ENCODE data around the gene UHMK1. TPM values are rescaled to one million over a fixed set of nuclear protein-coding genes. Genes with fewer than 3 reads are reported as not detected.
A peak's percentile ranks its signal among the peaks of the same experiment; 100 is the strongest.

Gene UHMK1
- polyA plus RNA-seq, 1 experiment = 48.2 TPM

DNA sequence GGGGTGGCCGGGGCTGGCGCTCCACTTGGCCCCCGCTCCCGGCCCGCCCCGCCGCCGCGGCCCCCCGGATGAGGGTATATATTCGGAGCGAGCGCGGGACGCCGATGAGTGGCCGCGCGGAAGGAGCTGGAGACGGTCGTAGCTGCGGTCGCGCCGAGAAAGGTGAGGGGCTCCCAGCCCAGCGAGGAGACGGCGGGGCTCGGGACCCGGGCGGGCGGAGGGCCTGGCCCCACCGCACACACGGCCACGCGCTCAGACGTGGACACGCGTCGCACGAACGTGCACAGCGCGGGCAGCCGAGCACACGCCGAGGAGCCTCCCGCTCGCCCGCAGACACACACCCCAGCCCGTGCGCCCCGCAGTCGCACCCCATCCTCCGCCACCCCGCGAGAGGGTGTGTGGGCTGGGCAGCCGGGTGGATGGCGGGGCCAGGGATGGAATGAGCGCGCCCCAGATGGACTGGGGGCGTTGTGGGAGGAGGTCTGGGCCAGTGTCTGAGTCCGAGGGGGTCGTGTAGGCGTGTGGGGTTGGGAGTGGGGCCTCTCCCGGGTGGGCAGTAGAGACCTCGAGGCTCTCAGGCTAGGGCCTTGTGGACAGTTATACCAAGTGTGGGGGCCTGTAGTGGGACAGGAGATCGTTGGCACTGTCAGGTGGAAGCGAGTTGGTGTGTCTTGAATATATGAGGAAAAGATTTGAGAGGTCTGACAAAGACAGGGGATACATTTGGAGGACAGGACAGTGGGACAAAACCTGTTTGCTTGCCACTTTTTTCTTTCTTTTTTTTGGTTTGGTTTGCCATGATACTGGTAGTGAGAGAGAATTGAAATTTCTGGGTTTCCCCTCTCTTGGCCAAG is 64.2 kb downstream of the UHMK1 start, which contains the start of gene UAP1:
Gene UAP1, plus strand, starts transcription at position 107 of the 854 bp plus-strand sequence. CDS start 4,347 bp downstream, outside the sequence.
- TF ChIP-seq, protein P1, sequence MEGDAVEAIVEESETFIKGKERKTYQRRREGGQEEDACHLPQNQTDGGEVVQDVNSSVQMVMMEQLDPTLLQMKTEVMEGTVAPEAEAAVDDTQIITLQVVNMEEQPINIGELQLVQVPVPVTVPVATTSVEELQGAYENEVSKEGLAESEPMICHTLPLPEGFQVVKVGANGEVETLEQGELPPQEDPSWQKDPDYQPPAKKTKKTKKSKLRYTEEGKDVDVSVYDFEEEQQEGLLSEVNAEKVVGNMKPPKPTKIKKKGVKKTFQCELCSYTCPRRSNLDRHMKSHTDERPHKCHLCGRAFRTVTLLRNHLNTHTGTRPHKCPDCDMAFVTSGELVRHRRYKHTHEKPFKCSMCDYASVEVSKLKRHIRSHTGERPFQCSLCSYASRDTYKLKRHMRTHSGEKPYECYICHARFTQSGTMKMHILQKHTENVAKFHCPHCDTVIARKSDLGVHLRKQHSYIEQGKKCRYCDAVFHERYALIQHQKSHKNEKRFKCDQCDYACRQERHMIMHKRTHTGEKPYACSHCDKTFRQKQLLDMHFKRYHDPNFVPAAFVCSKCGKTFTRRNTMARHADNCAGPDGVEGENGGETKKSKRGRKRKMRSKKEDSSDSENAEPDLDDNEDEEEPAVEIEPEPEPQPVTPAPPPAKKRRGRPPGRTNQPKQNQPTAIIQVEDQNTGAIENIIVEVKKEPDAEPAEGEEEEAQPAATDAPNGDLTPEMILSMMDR (IDR thresholded peaks at IDR 0.05; ENCODE audit: low read depth, low read length) = no peak
- POLR2A ChIA-PET = interaction anchor here (0.6 to 2.0 kb wide), 14 partner anchors 10 to 290 kb away, joined by 3 to 11 read pairs (median 4); partner anchors contain the start of gene DDR2
- CTCF ChIA-PET = interaction anchor here (0.5 kb wide), 1 partner anchor 10 kb away, joined by 3 read pairs; no protein-coding TSS in a partner anchor

DNA sequence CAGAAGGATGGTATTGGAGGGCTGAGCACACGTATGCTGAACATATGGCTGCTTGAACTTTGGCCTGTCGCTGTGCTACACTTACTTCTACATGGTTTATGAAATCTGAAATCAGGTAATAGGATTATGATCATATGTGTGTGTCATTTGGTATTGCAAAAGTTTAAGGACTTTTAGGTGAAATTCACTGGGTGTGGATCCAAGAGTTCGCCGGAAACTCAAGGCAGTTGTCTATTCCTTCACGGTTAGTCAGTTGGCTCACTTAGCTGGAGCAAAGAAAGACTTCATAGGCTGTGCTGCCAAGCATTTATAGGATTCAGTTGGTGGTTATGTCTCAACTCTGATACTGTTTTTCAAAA is 64.8 kb downstream of the UHMK1 start:
- TF ChIP-seq, protein P1 (IDR thresholded peaks at IDR 0.05; ENCODE audit: low read depth, low read length) = no peak
- H3K4me3 ChIP-seq (ENCODE audit: low read depth, low read length) = peak overlapping the region; percentile 83
- CTCF ChIA-PET = no interaction called here
- peak overlapping the region; percentile 80 for H3K27ac ChIP-seq (ENCODE audit: low read depth, low read length)
- H3K9me3 ChIP-seq (ENCODE audit: control insufficient read depth, insufficient read depth, low read length) = no peaks in the 10 kb centered on the region
- H3K27me3 ChIP-seq (ENCODE audit: control insufficient read depth, insufficient read depth, low read length) = no peaks in the 10 kb centered on the region
- POLR2A ChIA-PET = interaction anchor here (0.7 to 2.0 kb wide), 2 partner anchors 10 to 21 kb away, joined by 3 to 11 read pairs; no protein-coding TSS in a partner anchor
- no peak for DNase-seq (ENCODE audit: low read depth, low spot score)

More for the DNA sequence above, 64.2 kb downstream of the UHMK1 start, which contains the start of gene UAP1:
- DNase-seq (ENCODE audit: low read depth, low spot score) = no peak
- Histone ChIP-seq H3K9me3 (ENCODE audit: control insufficient read depth, insufficient read depth, low read length) (no peaks in the 10 kb centered on the region), H3K4me3 (ENCODE audit: low read depth, low read length) (peak within 1 kb of the TSS; percentile 83), H3K27ac (ENCODE audit: low read depth, low read length) (peak within 1 kb of the TSS; percentile 95), H3K27me3 (ENCODE audit: control insufficient read depth, insufficient read depth, low read length) (no peaks in the 10 kb centered on the region)

DNA sequence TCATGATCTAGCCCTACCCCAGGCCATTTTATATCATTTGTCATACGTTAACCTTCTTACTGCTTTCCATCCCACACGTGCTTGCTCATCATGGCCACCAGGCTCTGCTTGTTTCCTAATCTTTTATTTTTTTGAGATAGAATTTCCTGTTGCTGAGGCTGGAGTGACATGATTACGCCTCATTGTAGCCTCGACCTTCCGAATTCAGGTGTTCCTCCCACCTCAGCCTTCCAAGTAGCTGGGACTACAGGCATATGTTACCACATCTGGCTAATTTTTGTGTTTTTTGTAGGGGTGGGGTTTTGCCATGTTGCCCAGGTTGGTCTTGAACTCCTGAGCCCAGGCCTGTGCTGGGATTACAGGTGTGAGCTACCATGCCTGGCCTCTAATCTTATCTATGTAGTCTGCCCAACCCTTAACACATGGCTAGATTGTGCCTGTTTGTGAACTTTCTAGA is 67.2 kb downstream of the UHMK1 start:
- ChIA-PET POLR2A (no interaction called here), CTCF (interaction anchor here (1.7 to 2.9 kb wide), 2 partner anchors 49 to 235 kb away, joined by 5 to 9 read pairs; no protein-coding TSS in a partner anchor)
- Histone ChIP-seq H3K27ac (ENCODE audit: low read depth, low read length) (no peak overlapping the region), H3K4me3 (ENCODE audit: low read depth, low read length) (no peak overlapping the region), H3K9me3 (ENCODE audit: control insufficient read depth, insufficient read depth, low read length) (no peaks in the 10 kb centered on the region), H3K27me3 (ENCODE audit: control insufficient read depth, insufficient read depth, low read length) (no peaks in the 10 kb centered on the region)
- DNase-seq (ENCODE audit: low read depth, low spot score) = no peak
- TF ChIP-seq, protein P1 (IDR thresholded peaks at IDR 0.05; ENCODE audit: low read depth, low read length) = no peak

DNA sequence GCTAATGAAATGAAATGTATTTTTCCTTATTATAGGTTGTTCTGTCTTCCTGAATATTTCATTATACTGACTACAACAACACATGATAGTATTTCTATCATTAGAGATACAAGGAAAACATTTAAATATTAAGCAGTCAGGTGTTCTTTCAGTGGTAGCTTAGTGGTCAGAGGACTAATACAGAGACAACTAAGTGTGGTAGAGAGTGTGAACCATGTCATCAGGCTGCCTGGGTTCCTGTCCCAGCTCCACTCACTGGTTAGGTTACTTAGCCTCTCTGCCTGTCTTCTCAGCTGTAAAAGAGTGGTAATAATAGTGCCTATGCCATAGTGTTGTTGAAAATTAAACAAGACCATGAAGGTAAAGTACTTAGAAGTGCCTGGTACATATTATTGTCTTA is 67.8 kb downstream of the UHMK1 start:
- Histone ChIP-seq H3K9me3 (ENCODE audit: control insufficient read depth, insufficient read depth, low read length) (no peaks in the 10 kb centered on the region), H3K27ac (ENCODE audit: low read depth, low read length) (no peak overlapping the region), H3K4me3 (ENCODE audit: low read depth, low read length) (no peak overlapping the region), H3K27me3 (ENCODE audit: control insufficient read depth, insufficient read depth, low read length) (no peaks in the 10 kb centered on the region)
- DNase-seq (ENCODE audit: low read depth, low spot score) = no peak
- TF ChIP-seq, protein P1 (IDR thresholded peaks at IDR 0.05; ENCODE audit: low read depth, low read length) = no peak
- CTCF ChIA-PET = interaction anchor here (0.5 to 2.9 kb wide), 4 partner anchors 25 to 283 kb away, joined by 3 to 9 read pairs (median 3); no protein-coding TSS in a partner anchor
- POLR2A ChIA-PET = interaction anchor here (1.0 kb wide), 1 partner anchor 25 kb away, joined by 5 read pairs; no protein-coding TSS in a partner anchor

DNA sequence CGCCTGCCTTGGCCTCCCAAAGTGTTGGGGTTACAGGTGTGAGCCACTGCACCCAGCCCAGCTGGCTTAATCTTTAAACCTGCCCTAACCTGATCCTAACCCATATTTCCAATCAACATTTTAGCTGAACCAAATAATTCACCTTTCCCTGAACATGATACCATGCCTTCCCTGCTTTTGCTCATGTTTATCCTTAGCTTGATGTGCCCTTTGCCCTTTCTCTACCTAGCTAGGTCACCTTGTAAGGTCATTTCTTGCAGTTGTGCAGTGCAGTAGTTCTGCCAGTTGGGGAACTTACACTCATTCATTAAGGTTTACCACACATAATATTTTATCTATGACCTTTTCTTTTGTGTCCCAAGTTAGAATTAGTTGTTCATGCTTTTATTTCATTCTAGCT is 69.3 kb downstream of the UHMK1 start:
- Histone ChIP-seq H3K4me3 (ENCODE audit: low read depth, low read length) (no peak overlapping the region), H3K27ac (ENCODE audit: low read depth, low read length) (no peak overlapping the region), H3K9me3 (ENCODE audit: control insufficient read depth, insufficient read depth, low read length) (no peaks in the 10 kb centered on the region), H3K27me3 (ENCODE audit: control insufficient read depth, insufficient read depth, low read length) (no peaks in the 10 kb centered on the region)
- CTCF ChIA-PET = interaction anchor here (2.9 kb wide), 1 partner anchor 47 kb away, joined by 9 read pairs; no protein-coding TSS in a partner anchor
- DNase-seq (ENCODE audit: low read depth, low spot score) = no peak
- POLR2A ChIA-PET = no interaction called here
- TF ChIP-seq, protein P1 (IDR thresholded peaks at IDR 0.05; ENCODE audit: low read depth, low read length) = no peak

Measured in AG04450 (cell line).